ENCODE measurements around the gene MIPEP. TPM values are rescaled to one million over a fixed set of nuclear protein-coding genes. Genes with fewer than 3 reads are reported as not detected.

Gene MIPEP
- polyA plus RNA-seq, 1 donor (not counting 4 experiments of a cell fraction or from before 2014, with no cell fraction given): 35.0 TPM

GRCh38 chr13:23743278-23744076 lies 145.7 kb downstream of the MIPEP start:
- H2AFZ ChIP-seq (ENCODE audit: control insufficient read depth, low read length): no peak overlapping the region
- FAIRE-seq (peak; percentile 67), DNase-seq (ENCODE audit: low read depth, low spot score) (peak; percentile 45)
- H3K4me2 ChIP-seq (ENCODE audit: control insufficient read depth, extremely low read depth, insufficient read depth, low read depth, low read length): peak overlapping the region; percentile 47
- H3K79me2 ChIP-seq (ENCODE audit: control insufficient read depth, insufficient read depth, low read length): no peaks in the 10 kb centered on the region
- peak overlapping the region; percentile 25 for H3K27ac ChIP-seq (ENCODE audit: control insufficient read depth, insufficient read depth, low read length)
- H3K36me3 ChIP-seq (ENCODE audit: control insufficient read depth in 2 of 2, extremely low read depth in 1 of 2, insufficient read depth in 2 of 2, low read length in 2 of 2): peaks cover 0 to 3% of the 10 kb centered on the region in 2 experiments
- H3K9me1 ChIP-seq (ENCODE audit: control insufficient read depth, extremely low read depth, insufficient read depth, low read length): no peaks in the 10 kb centered on the region
- no peaks in the 10 kb centered on the region for H3K27me3 ChIP-seq (ENCODE audit: control insufficient read depth, extremely low read depth, insufficient read depth, low read length)
- peak overlapping the region; percentile 4 for H3K9ac ChIP-seq (ENCODE audit: control insufficient read depth, extremely low read depth, insufficient read depth, low read length)
- TF ChIP-seq EZH2 (IDR thresholded peaks at IDR 0.05; ENCODE audit: low read length) (no peak), CTCF (optimal IDR thresholded peaks at IDR 0.05 in 1 of 3, IDR thresholded peaks at IDR 0.05 in 1 of 3, conservative IDR thresholded peaks at IDR 0.05 in 1 of 3; ENCODE audit: extremely low read depth in 1 of 3, insufficient read depth in 2 of 3, low read length in 3 of 3) (no peak)
- no peaks in the 10 kb centered on the region for H4K20me1 ChIP-seq (ENCODE audit: control insufficient read depth, extremely low read depth, insufficient read depth, low read length)
- H3K4me1 ChIP-seq (ENCODE audit: control insufficient read depth, extremely low read depth, insufficient read depth, low read length): peaks cover 33% of the 10 kb centered on the region
- no peak overlapping the region for H3K4me3 ChIP-seq (ENCODE audit: control insufficient read depth in 2 of 3, extremely low read depth in 1 of 3, insufficient read depth in 2 of 3, low read depth in 1 of 3, low read length in 3 of 3)
- no peaks in the 10 kb centered on the region for H3K9me3 ChIP-seq (ENCODE audit: control insufficient read depth, low read depth, low read length)
- dilution Hi-C loops (cut with MboI; ENCODE audit: extremely low pct_ligation_motif_present, low sequenced_read_pairs): no loop called here

- TF ChIP-seq EZH2 (IDR thresholded peaks at IDR 0.05; ENCODE audit: low read length) (no peak), CTCF (optimal IDR thresholded peaks at IDR 0.05 in 1 of 3, IDR thresholded peaks at IDR 0.05 in 1 of 3, conservative IDR thresholded peaks at IDR 0.05 in 1 of 3; ENCODE audit: extremely low read depth in 1 of 3, insufficient read depth in 2 of 3, low read length in 3 of 3) (peak; percentile 46 to 57 (median 57))
- Histone ChIP-seq H3K79me2 (ENCODE audit: control insufficient read depth, insufficient read depth, low read length) (no peaks in the 10 kb centered on the region), H3K9me3 (ENCODE audit: control insufficient read depth, low read depth, low read length) (no peaks in the 10 kb centered on the region), H3K9ac (ENCODE audit: control insufficient read depth, extremely low read depth, insufficient read depth, low read length) (no peak overlapping the region), H2AFZ (ENCODE audit: control insufficient read depth, low read length) (no peak overlapping the region), H3K4me3 (ENCODE audit: control insufficient read depth in 2 of 3, extremely low read depth in 1 of 3, insufficient read depth in 2 of 3, low read depth in 1 of 3, low read length in 3 of 3) (no peak overlapping the region), H3K36me3 (ENCODE audit: control insufficient read depth in 2 of 2, extremely low read depth in 1 of 2, insufficient read depth in 2 of 2, low read length in 2 of 2) (peaks cover 1 to 3% of the 10 kb centered on the region in 2 experiments), H3K27me3 (ENCODE audit: control insufficient read depth, extremely low read depth, insufficient read depth, low read length) (no peaks in the 10 kb centered on the region), H3K9me1 (ENCODE audit: control insufficient read depth, extremely low read depth, insufficient read depth, low read length) (no peaks in the 10 kb centered on the region), H3K27ac (ENCODE audit: control insufficient read depth, insufficient read depth, low read length) (no peak overlapping the region), H4K20me1 (ENCODE audit: control insufficient read depth, extremely low read depth, insufficient read depth, low read length) (no peaks in the 10 kb centered on the region), H3K4me1 (ENCODE audit: control insufficient read depth, extremely low read depth, insufficient read depth, low read length) (peaks cover 33% of the 10 kb centered on the region), H3K4me2 (ENCODE audit: control insufficient read depth, extremely low read depth, insufficient read depth, low read depth, low read length) (no peak overlapping the region)
- no peak for FAIRE-seq
- DNase-seq (ENCODE audit: low read depth, low spot score): no peak
- dilution Hi-C loops (cut with MboI; ENCODE audit: extremely low pct_ligation_motif_present, low sequenced_read_pairs): no loop called here
Observed at GRCh38 chr13:23741879-23742510, 147.2 kb downstream of the MIPEP start.
